GM23248 (cell line): Measurements from ENCODE around the gene ICE1.

ENCODE experiments used
- EZH2 ChIP-seq: fragments of 200-600 bp; sonication (generic); IDR thresholded peaks from 2 replicates; pipeline ENCODE4 v1.6.1; 2018; ENCODE audit warnings: antibody characterized with exemption, mild to moderate bottlenecking; ENCODE audit not compliant: insufficient read depth, poor library complexity, severe bottlenecking
- EZH2phosphoT487 ChIP-seq: fragments of 200-600 bp; sonication (generic); IDR thresholded peaks from 2 replicates; pipeline ENCODE4 v1.6.1; 2018; ENCODE audit warnings: antibody characterized with exemption, moderate library complexity, mild to moderate bottlenecking, low read depth; ENCODE audit not compliant: insufficient read depth

DNA sequence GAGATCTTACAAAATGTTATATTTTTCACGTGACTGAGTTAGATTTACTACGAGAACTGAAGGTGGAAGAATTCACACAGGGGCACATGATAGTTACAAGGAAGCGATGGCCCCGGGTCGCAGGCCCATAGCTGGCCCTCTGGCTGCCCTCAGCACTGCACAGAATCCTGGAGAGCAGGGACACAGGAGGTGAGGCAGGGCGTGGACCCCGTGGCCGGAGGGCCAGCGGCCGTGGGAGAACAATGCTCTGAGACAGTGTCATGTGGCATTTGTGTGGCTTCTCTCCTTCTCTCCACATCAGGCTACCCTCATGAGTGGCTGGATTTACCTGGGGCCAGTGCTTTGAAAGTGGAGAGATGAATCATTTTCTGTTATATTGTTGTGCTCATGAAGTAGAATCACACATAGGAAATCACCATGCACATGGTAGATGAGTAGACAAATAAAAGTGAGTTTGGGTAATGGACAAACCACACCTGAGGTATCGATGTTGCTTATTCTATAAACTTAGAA lies 89.5 kb downstream of the ICE1 start:
- TF ChIP-seq EZH2 (no peak), EZH2phosphoT487 (no peak)
